HG03175 (cell line): ENCODE results near the gene MKNK2.
"Not testable (repeated sequence)": the region's sequence is repeated elsewhere in the genome, so short reads cannot be mapped to it uniquely, and the experiment has no call there.

ENCODE experiments used
- ATAC-seq: cut with Tn5 transposase; IDR thresholded peaks from one replicate; pipeline ENCODE4 v1.9.1; 2021; ENCODE audit warnings: mild to moderate bottlenecking, moderate library complexity; ENCODE audit not compliant: unreplicated experiment

Gene MKNK2

GRCh38 chr19:2044709-2045500 lies 6.1 kb downstream of the MKNK2 start:
- no peak for ATAC-seq

- no peak for ATAC-seq
These were observed 6.9 kb downstream of the MKNK2 start for GRCh38 chr19:2043961-2044708.

- ATAC-seq = no peak
These were observed 7.8 kb downstream of the MKNK2 start for GRCh38 chr19:2043251-2043641.

GRCh38 chr19:2042485-2043250 lies 8.4 kb downstream of the MKNK2 start:
- peak; percentile 6 for ATAC-seq

GRCh38 chr19:2041683-2042484 lies 9.2 kb downstream of the MKNK2 start:
- peak; percentile 84 for ATAC-seq

- no peak for ATAC-seq
These were observed 9.7 kb downstream of the MKNK2 start for GRCh38 chr19:2041433-2041682.

- ATAC-seq = no peak
These were observed 10.2 kb downstream of the MKNK2 start for GRCh38 chr19:2040647-2041432.

GRCh38 chr19:2039959-2040646 lies 10.9 kb downstream of the MKNK2 start:
- ATAC-seq = no peak

GRCh38 chr19:2039089-2039958 lies 11.7 kb downstream of the MKNK2 start:
- no peak for ATAC-seq

- ATAC-seq = no peak
These were observed 12.6 kb downstream of the MKNK2 start for GRCh38 chr19:2038284-2039088.

- no peak for ATAC-seq
These were observed 13.3 kb downstream of the MKNK2 start for GRCh38 chr19:2037651-2038255.

GRCh38 chr19:2036424-2036823 lies 14.6 kb downstream of the MKNK2 start:
- ATAC-seq = no peak

- ATAC-seq = no peak
These were observed 15.5 kb downstream of the MKNK2 start for GRCh38 chr19:2035590-2035991.

- no peak for ATAC-seq
These were observed 16.1 kb downstream of the MKNK2 start for GRCh38 chr19:2034729-2035589.

- not testable (repeated sequence) for ATAC-seq
These were observed 16.8 kb downstream of the MKNK2 start for GRCh38 chr19:2034253-2034652.

- ATAC-seq = no peak
These were observed 17.3 kb downstream of the MKNK2 start for GRCh38 chr19:2033825-2034159.
